NCI-H2227 (cell line): ENCODE measurements around the gene ZFYVE26.
"Not testable (repeated sequence)": the region's sequence is repeated elsewhere in the genome, so short reads cannot be mapped to it uniquely, and the experiment has no call there.

Source experiments
- DNase-seq: peaks from one replicate; lab custom pipeline; 2025; ENCODE audit not compliant: unreplicated experiment; lab: John Stamatoyannopoulos, UW

ZFYVE26 gene

DNA sequence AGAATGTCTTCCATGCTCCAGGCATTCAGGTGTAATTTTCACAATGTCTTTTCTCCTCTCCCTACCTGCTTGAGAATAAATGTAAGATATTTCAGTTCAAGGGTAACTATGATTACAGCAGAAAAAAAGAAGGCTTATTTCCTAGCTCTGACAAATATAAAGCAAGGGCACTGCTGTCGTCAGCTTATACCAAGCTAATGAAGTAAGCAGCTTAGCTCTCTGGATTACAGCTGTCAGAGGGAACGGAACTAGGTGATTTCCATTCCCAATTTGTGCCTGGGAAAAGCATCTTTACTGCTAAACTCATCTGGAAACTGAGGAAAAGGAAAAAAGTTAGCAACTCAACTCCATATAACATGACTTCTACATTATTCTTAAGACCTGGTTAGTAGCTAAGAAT is 56.5 kb downstream of the ZFYVE26 start:
- DNase-seq, result no peak

DNA sequence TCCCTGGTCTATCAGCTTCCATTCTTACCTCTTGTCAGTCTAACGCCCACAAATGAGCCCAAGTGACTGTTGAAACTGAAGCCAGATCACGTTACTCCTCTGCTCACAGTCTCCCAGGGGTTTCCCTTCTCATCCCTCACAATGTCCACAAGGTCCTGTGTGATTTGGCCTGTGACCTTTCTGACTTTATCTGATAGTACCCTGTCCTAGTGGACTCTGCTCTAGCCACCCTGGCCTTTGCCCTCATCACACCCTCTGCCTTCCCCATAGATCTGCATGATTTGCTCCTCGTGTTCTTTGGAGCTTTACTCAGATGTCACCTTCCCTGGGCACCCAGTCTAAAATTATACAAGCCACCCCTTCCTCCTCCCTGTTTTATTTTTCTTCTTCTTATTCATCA is 59.2 kb downstream of the ZFYVE26 start:
- no peak for DNase-seq

DNA sequence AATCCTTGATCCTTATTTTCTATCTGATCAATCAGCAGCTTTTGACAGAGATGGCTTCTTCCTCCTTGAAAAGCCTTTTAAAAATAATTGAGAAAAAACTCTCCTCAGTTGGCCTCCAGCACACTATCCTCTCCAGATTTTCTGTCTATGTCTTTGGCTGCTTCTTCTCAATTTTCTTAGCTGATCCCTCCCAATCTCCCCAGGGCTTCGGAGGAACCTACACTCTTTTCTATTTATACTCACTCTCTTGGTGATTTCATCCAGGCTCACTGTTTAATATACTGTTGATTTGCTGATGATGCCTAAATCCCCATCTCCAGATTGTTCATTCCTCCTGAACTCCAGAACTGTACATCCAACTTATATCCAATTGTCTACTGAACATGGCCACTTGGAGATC is 59.9 kb downstream of the ZFYVE26 start:
- no peak for DNase-seq

DNA sequence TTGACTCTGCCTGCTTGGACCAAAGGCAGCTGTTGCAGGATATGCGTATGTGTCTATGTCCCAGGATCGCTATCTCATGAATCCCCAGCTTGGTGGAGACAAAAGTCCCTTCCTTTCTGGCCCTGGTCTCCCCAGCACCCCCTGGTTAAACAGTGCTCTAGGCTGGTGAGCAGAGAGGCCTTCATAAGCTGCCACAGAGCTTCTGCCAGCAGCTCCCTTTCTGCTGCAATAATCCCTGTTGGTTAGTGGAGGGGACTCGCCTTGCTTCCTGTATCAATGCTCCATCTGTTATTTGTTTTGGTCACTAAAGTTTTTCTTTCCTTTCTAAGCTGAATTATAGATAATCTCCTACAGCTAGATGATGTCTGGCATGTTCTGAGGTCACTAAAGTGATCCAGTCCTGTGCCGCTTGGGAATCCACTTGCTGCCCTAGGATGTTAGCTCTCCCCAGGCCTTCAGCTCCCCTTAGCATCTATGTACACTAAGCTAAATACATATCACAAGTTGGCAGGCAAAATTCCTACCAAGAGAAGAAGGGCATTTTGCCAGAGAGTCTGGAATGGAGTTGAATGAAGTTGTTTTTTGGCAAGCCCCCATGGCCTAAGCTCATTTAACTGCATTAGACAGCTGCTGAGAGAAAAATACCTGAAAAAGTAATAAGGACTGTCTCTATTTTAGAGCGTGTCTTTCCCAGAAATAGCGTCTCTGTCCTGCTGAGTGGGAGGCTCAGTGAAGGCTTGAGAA is 66.9 kb downstream of the ZFYVE26 start:
- DNase-seq, result no peak

DNA sequence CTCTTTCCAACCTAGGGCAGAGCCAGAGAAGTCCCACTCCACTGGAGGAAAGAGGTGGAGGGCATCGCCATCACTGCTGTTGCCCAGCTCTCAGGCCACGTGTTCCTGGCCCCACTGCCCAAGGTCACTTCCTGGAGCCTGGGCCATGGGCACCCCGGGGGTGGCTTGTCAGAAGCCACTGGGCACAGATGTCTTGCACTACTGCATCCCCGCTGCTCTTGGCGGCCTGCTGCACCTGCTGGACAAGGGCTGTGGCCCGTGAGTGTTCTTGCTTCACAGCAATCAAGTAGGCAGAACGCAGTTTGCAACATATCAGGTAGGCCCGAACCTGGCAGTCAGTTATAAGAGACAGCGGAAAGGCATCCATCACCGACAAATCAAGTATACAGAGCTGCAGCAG is 68.1 kb downstream of the ZFYVE26 start:
- DNase-seq, result no peak

DNA sequence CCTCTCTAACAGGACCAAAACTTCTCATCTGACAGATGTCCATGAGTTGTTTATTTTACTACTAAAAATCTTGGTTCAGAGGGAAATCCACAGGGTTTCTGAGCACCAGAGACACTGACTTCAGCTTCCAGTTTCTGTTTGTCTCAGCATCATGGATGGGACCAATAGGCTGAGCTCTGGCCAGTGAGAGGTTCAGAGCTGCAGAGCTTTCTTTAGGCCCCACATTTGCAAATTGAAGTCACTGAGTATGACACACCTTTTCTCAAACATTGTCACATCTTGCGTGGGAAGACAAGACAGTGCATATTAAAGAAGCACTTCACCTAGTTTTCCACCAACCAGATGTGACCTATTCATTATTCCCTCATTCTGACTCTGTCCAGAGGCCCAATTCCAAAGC is 69.5 kb downstream of the ZFYVE26 start:
- no peak for DNase-seq

DNA sequence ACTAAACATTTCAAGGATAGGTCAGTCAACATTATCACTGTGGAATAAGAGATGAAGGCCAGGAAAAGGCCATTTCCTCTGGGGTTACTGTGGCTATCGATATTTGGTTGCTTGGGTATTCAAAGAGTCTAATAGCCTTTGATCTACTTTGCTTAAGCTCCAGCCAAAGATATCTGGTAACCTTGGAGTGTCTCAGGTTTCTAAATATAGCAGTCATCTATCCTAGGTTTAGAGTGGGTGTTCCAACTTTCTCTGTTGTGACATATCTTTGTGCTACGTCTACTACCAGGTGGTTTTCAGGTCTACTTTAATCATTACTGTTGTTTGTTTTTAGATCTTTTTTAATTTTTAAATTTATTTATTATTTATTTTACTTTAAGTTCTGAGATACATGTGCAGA is 72.3 kb downstream of the ZFYVE26 start:
- no peak for DNase-seq

DNA sequence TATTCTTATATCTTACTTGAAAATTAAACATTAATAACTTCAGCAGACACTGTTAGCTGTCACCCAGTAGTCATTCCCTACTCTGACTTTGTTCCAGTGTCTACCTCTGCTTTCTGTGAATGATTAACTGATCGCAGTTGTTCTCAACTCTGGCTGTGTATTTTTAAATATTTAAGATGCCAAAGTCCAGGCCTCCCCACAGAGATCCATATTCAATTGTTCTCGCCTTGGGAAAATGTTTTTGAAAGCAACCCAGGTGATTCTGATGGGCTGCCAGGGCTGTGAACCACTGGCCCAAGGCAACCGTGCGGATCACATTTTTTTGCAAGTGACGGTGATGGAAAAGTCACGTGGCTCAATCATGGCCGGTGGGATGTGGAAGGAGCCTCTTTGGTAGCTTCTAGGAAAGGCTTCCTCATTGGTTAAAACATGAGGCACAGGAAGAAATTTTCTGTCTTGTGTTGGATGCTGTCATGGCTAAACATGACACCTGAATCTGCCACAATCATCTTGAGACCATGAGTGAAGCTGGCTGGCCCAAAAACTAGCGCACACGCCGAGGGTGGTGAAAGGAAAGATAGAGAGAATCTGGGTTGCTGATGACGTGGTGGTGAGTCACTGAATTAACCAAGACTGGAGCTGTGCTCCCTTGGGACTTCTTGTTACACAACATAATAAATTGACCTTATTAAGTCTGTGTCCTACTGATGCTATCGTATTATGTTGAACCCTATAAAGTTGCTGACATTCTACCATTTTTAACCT is 77.5 kb downstream of the ZFYVE26 start:
- DNase-seq, result no peak

DNA sequence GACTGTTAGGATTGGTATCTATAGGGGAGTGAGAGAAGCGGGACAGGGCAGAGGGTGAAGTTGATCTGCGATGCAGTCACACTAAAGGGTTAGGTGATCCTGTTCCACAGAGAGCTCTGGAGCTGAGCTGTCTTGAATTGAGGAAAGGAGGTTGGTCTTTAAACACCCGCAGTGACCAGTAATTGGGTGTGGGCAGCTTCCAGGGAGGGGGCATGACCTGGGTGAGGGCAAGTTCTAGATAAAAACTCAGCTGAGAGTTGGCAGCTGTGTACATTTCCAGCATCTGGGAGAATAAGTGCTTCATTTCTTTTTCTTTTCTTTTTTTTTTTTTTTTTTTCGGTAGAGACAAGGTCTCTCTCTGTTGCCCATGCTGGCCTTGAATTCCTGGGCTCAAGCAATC is 79.6 kb downstream of the ZFYVE26 start:
- no peak for DNase-seq

DNA sequence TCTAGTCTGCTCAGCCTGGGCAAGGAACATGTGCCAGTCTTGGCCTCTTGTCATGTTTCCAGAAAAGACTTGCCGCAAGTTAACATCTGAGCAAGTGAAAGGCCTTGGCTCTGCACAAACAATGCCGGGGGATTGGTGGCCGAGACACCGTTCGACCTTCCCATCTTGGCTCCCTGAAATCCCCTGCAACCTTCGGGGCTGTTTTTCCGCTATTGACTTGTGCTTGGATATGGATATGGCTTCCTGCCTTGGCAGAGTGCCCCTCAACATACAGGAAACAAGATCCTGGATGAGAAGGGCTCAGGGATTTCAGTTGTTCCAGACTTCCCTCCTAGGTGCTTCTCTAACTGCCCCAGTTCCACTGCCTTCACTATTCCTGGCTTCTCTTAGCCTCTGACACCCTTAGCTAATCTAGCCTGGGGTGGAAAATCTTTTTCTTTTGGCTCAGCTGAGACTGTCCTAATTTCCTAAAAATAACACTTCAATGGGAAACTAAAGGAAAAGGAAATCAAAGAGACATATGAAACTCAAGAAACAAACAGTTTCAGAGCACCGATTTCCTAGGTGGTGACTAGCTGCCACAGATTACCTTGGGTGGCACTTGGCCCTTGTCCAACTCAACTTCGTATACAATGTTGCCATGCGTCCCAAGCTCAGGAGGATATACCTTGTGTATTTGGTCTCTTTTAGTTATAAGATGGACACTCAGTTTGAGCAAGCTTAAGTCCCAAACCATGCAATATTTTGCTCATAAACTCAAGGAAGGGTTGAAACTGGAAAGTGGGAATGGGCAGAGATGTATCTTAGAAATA is 80.8 kb downstream of the ZFYVE26 start:
- no peak for DNase-seq

DNA sequence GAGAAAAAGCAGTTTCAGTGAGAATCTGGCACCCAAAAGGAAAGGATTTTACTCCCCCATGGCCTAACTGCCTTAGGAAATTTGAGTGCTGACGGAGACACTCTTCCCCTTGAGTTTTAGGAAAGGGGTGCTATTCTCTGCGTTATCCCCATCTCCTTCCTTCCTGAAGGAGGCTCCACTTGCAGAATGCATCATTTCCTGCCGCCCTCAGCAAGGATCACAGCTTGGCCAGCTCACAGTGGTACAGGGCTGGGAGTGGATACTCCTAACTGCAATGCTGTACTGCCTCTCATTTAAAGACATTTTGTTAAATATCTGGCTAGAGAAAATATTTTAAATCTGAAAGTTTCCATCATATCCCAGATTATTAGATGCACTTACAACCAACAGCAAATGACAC is 81.7 kb downstream of the ZFYVE26 start:
- DNase-seq, result no peak

DNA sequence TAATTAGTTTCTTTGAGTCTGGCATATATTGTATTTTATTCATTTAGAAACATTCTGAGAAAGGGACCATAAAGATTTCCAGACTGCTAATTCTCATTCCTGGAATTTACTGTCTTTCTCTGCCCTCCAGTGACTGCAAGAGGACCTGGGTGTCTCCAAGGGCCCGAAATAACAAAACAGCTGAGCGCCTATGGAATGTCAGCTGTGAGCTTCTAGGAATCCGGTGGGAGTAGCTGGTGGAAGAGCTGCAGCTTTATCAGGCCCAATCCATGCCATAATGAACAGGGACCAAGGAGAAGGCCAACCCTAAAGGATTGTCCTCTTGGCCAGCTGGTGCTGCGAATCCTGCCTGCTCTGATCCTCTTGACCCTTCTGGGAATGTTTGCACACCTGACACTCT is 82.8 kb downstream of the ZFYVE26 start:
- DNase-seq, result no peak

DNA sequence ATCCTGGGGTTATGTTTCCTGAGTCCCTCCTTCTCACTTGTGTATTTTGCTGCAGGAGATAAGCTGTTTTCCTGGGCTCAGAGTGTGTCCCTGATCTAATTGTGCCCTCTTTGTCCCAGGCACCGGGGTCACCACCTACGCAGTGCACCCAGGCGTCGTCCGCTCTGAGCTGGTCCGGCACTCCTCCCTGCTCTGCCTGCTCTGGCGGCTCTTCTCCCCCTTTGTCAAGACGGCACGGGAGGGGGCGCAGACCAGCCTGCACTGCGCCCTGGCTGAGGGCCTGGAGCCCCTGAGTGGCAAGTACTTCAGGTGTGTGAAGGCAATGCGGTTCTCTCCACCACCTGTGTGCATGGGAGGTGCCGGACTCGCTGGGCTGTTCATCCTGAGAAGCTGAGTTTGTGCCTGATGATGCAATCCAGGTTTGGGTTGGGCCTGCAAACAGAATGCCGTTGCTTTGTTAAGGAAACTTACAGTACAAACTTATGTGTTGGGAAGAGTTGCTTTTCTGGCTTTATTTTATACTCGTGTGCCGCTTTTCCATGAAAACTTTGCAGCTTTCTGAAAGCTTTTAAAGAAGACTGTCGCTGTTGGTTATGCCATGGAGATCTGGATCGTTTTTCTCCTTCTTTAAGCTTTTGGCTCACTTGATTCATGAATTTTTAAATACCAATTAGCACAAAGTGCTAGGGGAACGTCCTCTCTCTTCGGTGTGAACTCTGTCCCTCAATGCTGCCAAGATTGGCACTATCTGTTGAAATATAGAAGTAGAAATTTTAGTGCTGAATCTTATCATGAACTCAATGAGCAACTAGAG is 87.1 kb downstream of the ZFYVE26 start:
- no peak for DNase-seq

DNA sequence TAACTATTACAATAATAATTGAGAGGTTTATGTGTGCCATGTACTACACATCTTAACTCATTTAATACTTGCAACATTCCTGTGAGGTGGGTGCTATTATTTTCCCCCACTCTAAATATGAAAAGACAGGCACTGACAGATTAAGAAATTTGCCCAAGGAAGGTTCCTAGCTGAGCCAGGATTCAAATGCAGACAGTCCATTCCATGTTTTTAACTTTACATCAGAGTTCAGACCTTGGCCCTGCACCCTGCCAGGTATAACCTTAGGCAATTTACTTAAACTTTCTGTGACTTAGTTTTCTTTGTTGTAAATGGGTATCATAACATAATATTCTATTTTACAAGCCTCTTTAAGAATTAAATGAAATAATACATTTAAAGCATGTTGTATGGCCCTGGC is 88.1 kb downstream of the ZFYVE26 start:
- no peak for DNase-seq

DNA sequence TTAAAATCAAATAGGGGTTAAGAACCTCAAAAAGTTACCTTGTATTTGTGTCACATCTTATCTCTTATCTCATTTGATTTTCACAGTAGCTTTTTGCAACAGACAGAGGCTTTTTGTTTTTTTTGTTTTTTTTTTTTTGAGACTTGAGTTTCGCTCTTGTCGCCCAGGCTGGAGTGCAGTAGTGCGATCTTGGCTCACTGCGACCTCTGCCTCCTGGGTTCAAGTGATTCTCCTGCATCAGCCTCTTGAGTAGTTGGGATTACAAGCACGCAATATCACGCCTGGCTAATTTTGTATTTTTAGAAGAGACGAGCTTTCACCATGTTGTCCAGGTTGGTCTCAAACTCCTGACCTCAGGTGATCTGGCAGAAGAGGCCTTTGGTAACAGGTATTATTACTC is 89.0 kb downstream of the ZFYVE26 start:
- DNase-seq, result no peak

DNA sequence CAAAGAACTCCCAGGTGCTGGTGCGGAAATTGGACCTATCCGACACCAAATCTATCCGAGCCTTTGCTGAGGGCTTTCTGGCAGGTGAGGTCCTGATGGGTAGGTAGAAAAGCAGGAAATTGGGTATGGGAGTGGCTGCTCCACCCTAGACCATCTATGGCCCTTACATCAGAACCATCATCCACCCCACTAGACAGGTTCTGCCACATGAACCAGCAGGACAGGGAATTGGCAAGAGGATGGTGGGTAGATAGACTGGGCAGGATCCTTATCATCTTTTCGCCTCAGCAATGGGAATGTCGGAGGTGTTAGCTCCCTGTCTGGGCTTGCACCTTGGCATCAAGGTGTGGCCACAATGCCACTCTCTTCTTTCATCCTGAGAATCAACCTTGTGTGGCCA is 91.2 kb downstream of the ZFYVE26 start:
- no peak for DNase-seq

DNA sequence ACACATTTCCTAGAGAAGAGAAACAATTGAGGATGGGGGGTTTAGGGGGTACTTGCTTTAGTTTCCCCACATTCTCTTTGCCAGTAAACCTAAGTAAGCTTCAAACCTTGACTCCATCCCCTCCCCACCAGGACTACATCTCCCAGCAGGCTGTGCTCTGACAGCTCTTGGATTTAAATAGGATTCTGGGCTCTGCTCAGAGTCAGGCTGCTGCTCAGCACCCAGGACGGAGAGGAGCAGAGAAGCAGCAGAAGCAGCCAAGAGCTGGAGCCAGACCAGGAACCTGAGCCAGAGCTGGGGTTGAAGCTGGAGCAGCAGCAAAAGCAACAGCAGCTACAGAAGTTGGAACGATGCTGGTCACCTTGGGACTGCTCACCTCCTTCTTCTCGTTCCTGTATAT is 94.1 kb downstream of the ZFYVE26 start:
- DNase-seq, result peak; percentile 50

DNA sequence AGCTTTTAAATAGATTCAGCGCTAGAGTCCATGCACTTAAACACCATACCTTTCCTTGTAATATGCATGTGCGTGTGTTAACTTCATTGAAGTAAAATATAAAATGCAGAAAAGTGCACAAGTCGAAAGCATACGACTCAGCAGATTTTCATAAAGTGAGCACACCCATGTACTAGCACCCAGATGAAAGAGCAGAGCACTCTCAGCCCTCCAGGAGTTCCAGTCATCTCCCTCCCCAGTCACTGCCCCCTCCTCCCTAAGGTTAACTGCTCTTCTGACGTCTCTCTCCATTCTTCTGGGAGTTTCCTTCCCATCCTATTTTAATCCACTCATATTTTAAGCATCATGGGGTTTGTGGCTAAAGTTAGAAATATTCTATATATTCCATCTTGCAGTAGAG is 94.5 kb downstream of the ZFYVE26 start:
- DNase-seq, result no peak

DNA sequence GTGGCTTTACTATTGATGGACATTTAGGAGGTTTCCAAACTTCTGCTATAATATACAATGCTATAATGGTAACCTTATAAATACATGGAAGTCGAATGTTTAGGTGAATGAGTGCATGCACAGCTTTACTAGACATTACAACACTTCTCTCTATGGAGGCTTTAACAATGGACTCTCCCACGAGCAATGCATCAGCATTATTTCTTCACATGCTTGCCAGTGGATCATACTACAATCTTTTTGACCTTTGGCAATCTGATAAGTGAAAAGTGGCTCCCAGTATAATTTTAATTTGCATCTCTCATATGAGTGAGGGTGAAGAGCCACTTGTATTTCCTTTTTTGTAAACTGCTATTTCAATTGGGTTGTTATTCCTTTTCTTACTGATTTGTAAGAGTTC is 96.5 kb downstream of the ZFYVE26 start:
- no peak for DNase-seq

DNA sequence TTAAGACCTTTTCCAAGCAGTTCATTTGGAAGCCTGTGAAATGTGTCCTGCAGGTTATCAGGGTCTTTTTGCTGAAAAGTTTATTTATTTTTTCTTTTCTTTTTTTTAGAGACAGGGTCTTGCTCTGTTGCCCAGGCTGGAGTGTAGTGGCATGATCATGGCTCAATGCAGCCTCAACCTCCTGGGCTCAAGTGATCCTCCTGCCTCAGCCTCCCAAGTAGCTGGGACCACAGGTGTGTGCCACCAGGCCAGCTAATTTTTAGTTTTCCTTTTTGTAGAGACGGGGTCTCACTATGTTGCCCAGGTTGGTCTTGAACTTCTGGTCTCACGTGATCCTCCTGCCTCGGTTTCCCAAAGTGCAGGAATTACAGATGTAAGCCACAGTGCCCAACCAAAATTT is 97.0 kb downstream of the ZFYVE26 start:
- DNase-seq, result not testable (repeated sequence)

DNA sequence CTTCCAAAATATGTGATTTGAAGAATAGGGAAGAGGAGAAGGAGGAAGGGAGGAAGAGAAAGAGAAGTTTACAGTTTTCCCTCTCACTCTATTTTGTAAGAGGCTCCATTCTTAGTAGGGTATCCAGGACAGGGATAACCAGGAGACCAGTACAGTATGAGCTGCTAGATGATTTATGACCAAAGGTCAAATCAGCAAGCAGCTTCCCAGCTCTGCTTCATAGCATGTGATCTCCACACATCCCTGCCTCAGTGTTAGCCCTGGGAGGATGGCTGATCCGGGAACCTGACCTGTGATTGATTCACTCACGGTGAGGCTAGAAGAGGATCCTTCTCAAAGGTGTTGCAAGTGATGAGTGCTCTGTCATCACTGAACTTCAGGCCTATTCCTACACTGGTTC is 98.1 kb downstream of the ZFYVE26 start:
- DNase-seq, result no peak
